ENCODE results near the gene SLC38A6.

- TF ChIP-seq CTCF (IDR thresholded peaks at IDR 0.05) (no peak), EZH2 (IDR thresholded peaks at IDR 0.05) (no peak)
Measured at GRCh38 chr14:61098721-61099120, 117.7 kb downstream of the SLC38A6 start.
